A549 (cell line): ENCODE measurements around the gene S100A7. TPM values are rescaled to one million over a fixed set of nuclear protein-coding genes. Genes with fewer than 3 reads are reported as not detected.

Experiments used
- ATAC-seq, 2 experiments: fragments of 200-7000 bp in 1 of 2; fragments of >200 bp in 1 of 2; cut with Nextera tagmentation in 1 of 2; cut with Tn5 transposase in 1 of 2; 3 replicates each; pipeline versions ENCODE4 v1.8.0 to v1.9.1; 2018 to 2020; ENCODE audit warnings: mild to moderate bottlenecking in 1 of 2, moderate library complexity in 1 of 2
- CTCF ChIA-PET: fragments of 300-600 bp; sonication (Branson Sonifier 250); formaldehyde crosslinking; extraction: SDS; loops from one replicate; lab custom pipeline; 2021; ENCODE audit warnings: antibody characterized with exemption, inconsistent platforms; lab: Yijun Ruan, JAX
- POLR2A ChIA-PET: fragments of 350-600 bp; formaldehyde crosslinking; extraction: SDS; loops from one replicate; lab custom pipeline; 2021; ENCODE audit warnings: antibody characterized with exemption, inconsistent platforms; lab: Yijun Ruan, JAX
- DNase-seq, 2 experiments: peaks; one replicate each; pipeline versions ENCODE4 v3.0.0 to v3.0.0-alpha.2; 2011 to 2016; ENCODE audit warnings: low read depth in 1 of 2, low spot score in 1 of 2
- FAIRE-seq: peaks from 2 replicates; lab custom pipeline; 2011; peaks lifted over from hg19 to GRCh38; lab: Jason Lieb, UNC
- H3K27ac ChIP-seq, 2 experiments: fragments of >200 bp; sonication (Bioruptor Twin); formaldehyde crosslinking; 3 replicates each; pipeline ENCODE4 v1.5.1; 2016 to 2017
- H3K4me1 ChIP-seq: fragments of >200 bp; sonication (Bioruptor Twin); formaldehyde crosslinking; 3 replicates; pipeline ENCODE4 v1.6.1; 2016
- H3K4me2 ChIP-seq: fragments of >200 bp; sonication (Bioruptor Twin); formaldehyde crosslinking; 3 replicates; pipeline ENCODE4 v1.6.1; 2016
- H3K4me3 ChIP-seq: fragments of >200 bp; sonication (Bioruptor Twin); formaldehyde crosslinking; 3 replicates; pipeline ENCODE4 v1.5.1; 2016
- H3K9me3 ChIP-seq: fragments of >200 bp; sonication (Bioruptor Twin); formaldehyde crosslinking; 3 replicates; pipeline ENCODE4 v1.6.1; 2016
- BCL3 ChIP-seq: fragments of >200 bp; sonication (Bioruptor Twin); formaldehyde crosslinking; IDR thresholded peaks from 3 replicates; pipeline ENCODE4 v1.6.1; 2016
- CBX2 ChIP-seq: fragments of 200-600 bp; sonication (generic); IDR thresholded peaks from 2 replicates; pipeline ENCODE4 v1.6.1; 2016; ENCODE audit warnings: low read depth, mild to moderate bottlenecking, borderline replicate concordance
- CEBPB ChIP-seq, 2 experiments: fragments of >200 bp in 1 of 2; sonication (Bioruptor Twin) in 1 of 2; formaldehyde crosslinking in 1 of 2; IDR thresholded peaks; 2 replicates each; pipeline ENCODE4 v1.6.1; 2012 to 2016
- CTCF ChIP-seq: fragments of >200 bp; sonication (Bioruptor Twin); formaldehyde crosslinking; IDR thresholded peaks from 3 replicates; pipeline ENCODE4 v1.5.1; 2016
- E2F6 ChIP-seq: IDR thresholded peaks from 2 replicates; pipeline ENCODE4 v1.6.1; 2012; ENCODE audit warnings: low read depth, borderline replicate concordance
- EHF ChIP-seq: fragments of 250-450 bp; sonication (Bioruptor Pico); IDR thresholded peaks from 2 replicates; pipeline ENCODE4 v1.5.0; 2020; ENCODE audit warnings: mild to moderate bottlenecking
- EHMT2 ChIP-seq: fragments of 200-600 bp; sonication (generic); IDR thresholded peaks from 2 replicates; pipeline ENCODE4 v1.6.1; 2016; ENCODE audit warnings: antibody characterized with exemption, low read depth, mild to moderate bottlenecking, moderate library complexity
- ESRRA ChIP-seq: fragments of 150-350 bp; IDR thresholded peaks from 2 replicates; pipeline ENCODE4 v1.6.1; 2014; ENCODE audit warnings: mild to moderate bottlenecking, low read length, borderline replicate concordance
- FOSB ChIP-seq: fragments of 250-450 bp; sonication (Bioruptor Pico); IDR thresholded peaks from 2 replicates; pipeline ENCODE4 v1.5.0; 2020; ENCODE audit warnings: mild to moderate bottlenecking, moderate library complexity
- HDAC2 ChIP-seq: fragments of 200-600 bp; sonication (generic); IDR thresholded peaks from 2 replicates; pipeline ENCODE4 v1.6.1; 2016
- HEYL ChIP-seq: fragments of 250-450 bp; sonication (Bioruptor Pico); IDR thresholded peaks from 2 replicates; pipeline ENCODE4 v1.8.0; 2021; ENCODE audit warnings: mild to moderate bottlenecking, moderate library complexity
- HMGXB4 ChIP-seq: fragments of 250-450 bp; sonication (Bioruptor Pico); IDR thresholded peaks from 2 replicates; pipeline ENCODE4 v1.5.0; 2021; ENCODE audit warnings: mild to moderate bottlenecking, moderate library complexity, borderline replicate concordance
- JUN ChIP-seq, 2 experiments: fragments of >200 bp; sonication (Bioruptor Twin); formaldehyde crosslinking; IDR thresholded peaks; 2 replicates in 1 of 2; 3 replicates in 1 of 2; pipeline ENCODE4 v1.6.1; 2016 to 2017
- KDM1A ChIP-seq: fragments of 200-600 bp; sonication (generic); IDR thresholded peaks from 2 replicates; pipeline ENCODE4 v1.6.1; 2016; ENCODE audit warnings: low read depth, mild to moderate bottlenecking
- NFE2L2 ChIP-seq: fragments of 150-350 bp; conservative IDR thresholded peaks from 2 replicates; pipeline ENCODE4 v1.6.1; 2014; ENCODE audit warnings: low read length
- NR3C1 ChIP-seq: fragments of >200 bp; sonication (Bioruptor Twin); formaldehyde crosslinking; IDR thresholded peaks from 3 replicates; pipeline ENCODE4 v1.6.1; 2017
- PHF8 ChIP-seq: fragments of 200-600 bp; sonication (generic); IDR thresholded peaks from 2 replicates; pipeline ENCODE4 v1.6.1; 2016; ENCODE audit warnings: low read depth, mild to moderate bottlenecking, antibody characterized with exemption, moderate library complexity, borderline replicate concordance
- POLR2AphosphoS2 ChIP-seq: conservative IDR thresholded peaks from 2 replicates; pipeline ENCODE4 v1.6.1; 2012; ENCODE audit warnings: low read length, improper control_type of control experiment, inconsistent platforms
- RARB ChIP-seq: fragments of 250-450 bp; sonication (Bioruptor Pico); IDR thresholded peaks from 2 replicates; pipeline ENCODE4 v1.8.0; 2021; ENCODE audit warnings: mild to moderate bottlenecking, moderate library complexity
- RCOR1 ChIP-seq: fragments of 150-350 bp; IDR thresholded peaks from 2 replicates; pipeline ENCODE4 v1.6.1; 2014; ENCODE audit warnings: antibody characterized with exemption, low read length, low read depth
- SMC3 ChIP-seq: fragments of >200 bp; sonication (Bioruptor Twin); formaldehyde crosslinking; IDR thresholded peaks from 3 replicates; pipeline ENCODE4 v1.6.1; 2018; ENCODE audit warnings: inconsistent platforms
- USF2 ChIP-seq: fragments of 450-650 bp; IDR thresholded peaks from 2 replicates; pipeline ENCODE4 v1.6.1; 2014; ENCODE audit warnings: antibody characterized with exemption
- ZC3H11A ChIP-seq: fragments of 450-650 bp; IDR thresholded peaks from 2 replicates; pipeline ENCODE4 v1.6.1; 2014; ENCODE audit warnings: antibody characterized with exemption, mild to moderate bottlenecking
- WGBS: methylation state at CpG from one replicate; pipeline ENCODE4 v1.1.6; 2017; ENCODE audit errors: missing lambda C conversion rate; 5-methylcytosine and 5-hydroxymethylcytosine counted together
- polyA plus RNA-seq, 4 experiments: library from polyadenylated mRNA; depleted of rRNA in 3 of 4; stranded (reverse); fragments of >200 nt; fragmentation: RNase III in 1 of 4; extraction: RNeasy Plus Mini Kit Qiagen cat#74134 plus additional on column Dnase treatment in 1 of 4; gene quantifications; 2 replicates in 3 of 4; 3 replicates in 1 of 4; pipeline ENCODE4 v1.2.3, GENCODE V29; 2011 to 2017

S100A7 gene
- polyA plus RNA-seq, 2 of the 4 experiments (the other 2 are of a cell fraction) = not detected

GRCh38 chr1:153441238-153441755 lies 19.2 kb downstream of the S100A7 start:
- DNase-seq (no peak), ATAC-seq (peak in 1 of 2 experiments; percentile 29; a peak in 1 of 6 replicates)
- Histone ChIP-seq H3K4me2 (no peak overlapping the region), H3K9me3 (no peaks in the 10 kb centered on the region; the same call in 2 of the 3 replicates), H3K27ac (no peak overlapping the region)
- POLR2A ChIA-PET = no interaction called here
- no peak for TF ChIP-seq HDAC2
- no peak for TF ChIP-seq POLR2AphosphoS2
- no peak for TF ChIP-seq CBX2
- TF ChIP-seq, all 56 proteins: peak for 0
- Histone ChIP-seq H3K4me1 (no peaks in the 10 kb centered on the region), H3K4me3 (no peak overlapping the region)
- WGBS = 17% methylated on average over 9 of the region's 9 CpGs
- FAIRE-seq = no peak
- CTCF ChIA-PET = interaction anchor here (0.8 kb wide), 1 partner anchor 53 kb away, joined by 3 read pairs; no protein-coding TSS in a partner anchor

- H3K27ac ChIP-seq = no peak overlapping the region
- H3K4me3 ChIP-seq = no peak overlapping the region
- POLR2A ChIA-PET = no interaction called here
- H3K9me3 ChIP-seq = no peaks in the 10 kb centered on the region; the same call in 2 of the 3 replicates
- ATAC-seq (no peak), FAIRE-seq (no peak), DNase-seq (no peak)
- no peaks in the 10 kb centered on the region for H3K4me1 ChIP-seq
- TF ChIP-seq NR3C1 = no peak
- H3K4me2 ChIP-seq = no peak overlapping the region
- CTCF ChIA-PET = interaction anchor here (1.2 to 1.6 kb wide), 3 partner anchors 21 to 55 kb away, joined by 3 read pairs; partner anchors contain the start of gene S100A7
Observed at GRCh38 chr1:153439273-153439672, 21.2 kb downstream of the S100A7 start.

GRCh38 chr1:153438599-153438998 lies 21.9 kb downstream of the S100A7 start:
- CTCF ChIA-PET = interaction anchor here (1.4 to 1.6 kb wide), 2 partner anchors 22 to 56 kb away, joined by 3 read pairs; partner anchors contain the start of gene S100A7
- TF ChIP-seq CTCF (no peak), NFE2L2 (no peak), KDM1A (no peak), HEYL (CRISPR knock-in tag) (no peak), FOSB (CRISPR knock-in tag) (no peak)
- no peak for FAIRE-seq
- WGBS = 5% methylated on average over 6 of the region's 7 CpGs
- no peak overlapping the region for H3K4me2 ChIP-seq
- no peak overlapping the region for H3K27ac ChIP-seq
- no peaks in the 10 kb centered on the region for H3K4me1 ChIP-seq
- no peak for ATAC-seq
- DNase-seq = no peak
- H3K4me3 ChIP-seq = no peak overlapping the region
- POLR2A ChIA-PET = no interaction called here
- no peaks in the 10 kb centered on the region; the same call in 2 of the 3 replicates for H3K9me3 ChIP-seq

GRCh38 chr1:153437236-153437635 lies 23.2 kb downstream of the S100A7 start:
- H3K4me3 ChIP-seq = no peak overlapping the region
- no peaks in the 10 kb centered on the region for H3K4me1 ChIP-seq
- H3K4me2 ChIP-seq = no peak overlapping the region
- FAIRE-seq (no peak), DNase-seq (no peak), ATAC-seq (no peak)
- no peaks in the 10 kb centered on the region for H3K9me3 ChIP-seq
- POLR2A ChIA-PET = no interaction called here
- CTCF ChIA-PET = no interaction called here
- H3K27ac ChIP-seq = no peak overlapping the region
- WGBS = 7% methylated on average over 4 of the region's 4 CpGs
- TF ChIP-seq E2F6 (no peak), NFE2L2 (no peak), ESRRA (no peak), HMGXB4 (CRISPR knock-in tag) (no peak), ZC3H11A (no peak), JUN (IDR thresholded peaks at IDR 0.05) (no peak), EHMT2 (no peak), USF2 (no peak), EHF (CRISPR knock-in tag) (no peak), CEBPB (IDR thresholded peaks at IDR 0.05) (no peak), POLR2AphosphoS2 (no peak), RARB (no peak), SMC3 (no peak), PHF8 (no peak), HEYL (CRISPR knock-in tag) (no peak), BCL3 (no peak), RCOR1 (no peak)
